NCI-H187 treated with DMSO at 0.1 percent for 48 hours (cell line): ENCODE measurements around the gene HECW1.

ENCODE experiments used
- DNase-seq: peaks from one replicate; lab custom pipeline; 2025; lab: John Stamatoyannopoulos, UW

Gene HECW1

GRCh38 chr7:43372676-43373355 is 260.4 kb downstream of the HECW1 start:
- no peak for DNase-seq

GRCh38 chr7:43377196-43377960 is 264.9 kb downstream of the HECW1 start:
- no peak for DNase-seq

GRCh38 chr7:43379210-43379609 is 266.8 kb downstream of the HECW1 start:
- DNase-seq, result no peak

- no peak for DNase-seq
These were observed 272.3 kb downstream of the HECW1 start for GRCh38 chr7:43384616-43385308.

GRCh38 chr7:43385309-43385680 is 272.8 kb downstream of the HECW1 start:
- DNase-seq, result no peak

GRCh38 chr7:43385856-43386255 is 273.4 kb downstream of the HECW1 start:
- DNase-seq, result no peak

GRCh38 chr7:43387932-43388331 is 275.5 kb downstream of the HECW1 start:
- no peak for DNase-seq

GRCh38 chr7:43390576-43390975 is 278.1 kb downstream of the HECW1 start:
- DNase-seq, result no peak

- DNase-seq, result no peak
These were observed 279.1 kb downstream of the HECW1 start for GRCh38 chr7:43391518-43391917.

GRCh38 chr7:43392638-43393330 is 280.3 kb downstream of the HECW1 start:
- DNase-seq, result no peak

- DNase-seq, result no peak
These were observed 282.1 kb downstream of the HECW1 start for GRCh38 chr7:43394441-43395130.

GRCh38 chr7:43395351-43395750 is 282.9 kb downstream of the HECW1 start:
- no peak for DNase-seq

GRCh38 chr7:43396187-43396740 is 283.8 kb downstream of the HECW1 start:
- DNase-seq, result no peak

GRCh38 chr7:43398831-43399230 is 286.4 kb downstream of the HECW1 start:
- no peak for DNase-seq

- no peak for DNase-seq
These were observed 293.5 kb downstream of the HECW1 start for GRCh38 chr7:43405948-43406347.

- DNase-seq, result no peak
These were observed 294.5 kb downstream of the HECW1 start for GRCh38 chr7:43406961-43407360.

GRCh38 chr7:43408981-43409380 is 296.5 kb downstream of the HECW1 start:
- no peak for DNase-seq

- no peak for DNase-seq
These were observed 305.0 kb downstream of the HECW1 start for GRCh38 chr7:43417455-43417854.

- no peak for DNase-seq
These were observed 318.0 kb downstream of the HECW1 start for GRCh38 chr7:43430411-43430810.

- DNase-seq, result no peak
These were observed 318.7 kb downstream of the HECW1 start for GRCh38 chr7:43431020-43431595.

- DNase-seq, result no peak
These were observed 321.2 kb downstream of the HECW1 start for GRCh38 chr7:43433639-43434038.
